Upper lobe of left lung (tissue), 4 donors: ENCODE results near the gene NELFCD.

Experiments
- POLR2A ChIP-seq, 4 donors: fragments of 450-650 bp; IDR thresholded peaks; one replicate each; pipeline ENCODE4 v1.5.1; 2016 to 2017; ENCODE audit warnings: antibody characterized with exemption in 4 of 4, mild to moderate bottlenecking in 2 of 4
- POLR2AphosphoS5 ChIP-seq, 2 donors: sonication (generic); formaldehyde crosslinking; IDR thresholded peaks; one replicate each; pipeline ENCODE4 v1.5.1; 2017; ENCODE audit warnings: antibody characterized with exemption in 2 of 2
- TF ChIP-seq, protein P1 (sequence below), 6 experiments: fragments of 450-650 bp in 4 of 6; fragments of 200-600 bp in 2 of 6; sonication (generic) in 2 of 6; IDR thresholded peaks; one replicate each; pipeline ENCODE4 v1.5.1; 2016 to 2019; ENCODE audit warnings: antibody characterized with exemption in 6 of 6

- TF ChIP-seq POLR2A (IDR thresholded peaks at IDR 0.05) (no peak), POLR2AphosphoS5 (IDR thresholded peaks at IDR 0.05) (no peak)
- TF ChIP-seq, protein P1, sequence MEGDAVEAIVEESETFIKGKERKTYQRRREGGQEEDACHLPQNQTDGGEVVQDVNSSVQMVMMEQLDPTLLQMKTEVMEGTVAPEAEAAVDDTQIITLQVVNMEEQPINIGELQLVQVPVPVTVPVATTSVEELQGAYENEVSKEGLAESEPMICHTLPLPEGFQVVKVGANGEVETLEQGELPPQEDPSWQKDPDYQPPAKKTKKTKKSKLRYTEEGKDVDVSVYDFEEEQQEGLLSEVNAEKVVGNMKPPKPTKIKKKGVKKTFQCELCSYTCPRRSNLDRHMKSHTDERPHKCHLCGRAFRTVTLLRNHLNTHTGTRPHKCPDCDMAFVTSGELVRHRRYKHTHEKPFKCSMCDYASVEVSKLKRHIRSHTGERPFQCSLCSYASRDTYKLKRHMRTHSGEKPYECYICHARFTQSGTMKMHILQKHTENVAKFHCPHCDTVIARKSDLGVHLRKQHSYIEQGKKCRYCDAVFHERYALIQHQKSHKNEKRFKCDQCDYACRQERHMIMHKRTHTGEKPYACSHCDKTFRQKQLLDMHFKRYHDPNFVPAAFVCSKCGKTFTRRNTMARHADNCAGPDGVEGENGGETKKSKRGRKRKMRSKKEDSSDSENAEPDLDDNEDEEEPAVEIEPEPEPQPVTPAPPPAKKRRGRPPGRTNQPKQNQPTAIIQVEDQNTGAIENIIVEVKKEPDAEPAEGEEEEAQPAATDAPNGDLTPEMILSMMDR (IDR thresholded peaks at IDR 0.05) = no peak
Measured at GRCh38 chr20:58945965-58946631, 35.0 kb upstream of the NELFCD start.
